ENCODE results near the gene IRAK3.

DNA sequence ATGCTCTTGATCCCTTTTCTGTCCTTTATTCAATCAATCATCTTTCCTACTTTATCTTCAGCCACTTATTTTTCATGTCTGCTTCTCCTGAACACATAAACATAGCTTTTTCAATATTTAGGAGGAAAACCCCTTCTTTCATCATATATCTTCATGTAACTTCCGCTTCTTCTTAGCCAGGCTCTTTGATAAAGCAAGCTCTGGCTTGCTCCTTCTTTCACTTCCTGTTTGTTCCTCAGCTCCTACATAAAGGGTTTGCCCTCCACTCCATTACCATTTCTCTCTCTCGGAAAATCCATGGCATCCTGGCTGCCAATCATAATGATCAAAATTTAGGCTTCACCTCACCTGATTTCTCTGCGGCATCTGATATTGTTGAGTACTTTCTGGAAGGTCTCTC lies 79.5 kb downstream of the IRAK3 start:
- no peak for TF ChIP-seq TCF12 (IDR thresholded peaks at IDR 0.05; ENCODE audit: low read depth)
- TF ChIP-seq RAD21 (IDR thresholded peaks at IDR 0.05; ENCODE audit: low read depth): no peak
- no peak for TF ChIP-seq EP300 (IDR thresholded peaks at IDR 0.05; ENCODE audit: borderline replicate concordance)
- no peak for TF ChIP-seq EGR1 (IDR thresholded peaks at IDR 0.05)
- TF ChIP-seq MAX (IDR thresholded peaks at IDR 0.05): no peak
- no peak for TF ChIP-seq CREB1 (IDR thresholded peaks at IDR 0.05; ENCODE audit: low read depth)
- TF ChIP-seq CEBPB (IDR thresholded peaks at IDR 0.05): no peak
- TF ChIP-seq TAF1 (IDR thresholded peaks at IDR 0.05; ENCODE audit: low read depth): no peak
- TF ChIP-seq REST (IDR thresholded peaks at IDR 0.05; ENCODE audit: low read depth): no peak
- TF ChIP-seq ZBTB7A (IDR thresholded peaks at IDR 0.05; ENCODE audit: low read depth): no peak
